ACC112 (cell line): ENCODE measurements around the gene CCDC181.

ENCODE experiments used
- H2AFZ ChIP-seq: fragments of 200-600 bp; sonication (generic); one replicate; pipeline ENCODE4 v1.6.0; 2017; ENCODE audit warnings: antibody characterized with exemption, low read length; ENCODE audit not compliant: unreplicated experiment
- H3K27ac ChIP-seq: fragments of 200-600 bp; sonication (generic); 2 replicates; pipeline ENCODE4 v1.5.1; 2014; ENCODE audit warnings: low read depth, mild to moderate bottlenecking, antibody characterized with exemption, low read length, moderate library complexity
- H3K27me3 ChIP-seq: fragments of 200-600 bp; sonication (generic); 2 replicates; pipeline ENCODE4 v1.6.1; 2014; ENCODE audit warnings: mild to moderate bottlenecking, antibody characterized with exemption, low read length, moderate library complexity, mixed read lengths; ENCODE audit not compliant: insufficient read depth
- H3K36me3 ChIP-seq: fragments of 200-600 bp; sonication (generic); 2 replicates; pipeline ENCODE4 v1.6.1; 2016; ENCODE audit warnings: mild to moderate bottlenecking, antibody characterized with exemption, low read length, moderate library complexity, mixed read lengths; ENCODE audit not compliant: insufficient read depth
- H3K4me1 ChIP-seq: fragments of 200-600 bp; sonication (generic); one replicate; pipeline ENCODE4 v1.6.1; 2016; ENCODE audit warnings: low read length, mixed read lengths; ENCODE audit not compliant: insufficient read depth, unreplicated experiment, control insufficient read depth
- H3K4me3 ChIP-seq: fragments of 200-600 bp; sonication (generic); 2 replicates; pipeline ENCODE4 v1.5.1; 2014; ENCODE audit warnings: mild to moderate bottlenecking, low read depth, low read length
- H3K79me2 ChIP-seq: fragments of 200-600 bp; sonication (generic); one replicate; pipeline ENCODE4 v1.6.0; 2016; ENCODE audit warnings: low read length; ENCODE audit not compliant: control insufficient read depth, unreplicated experiment, insufficient read depth

CCDC181 gene

DNA sequence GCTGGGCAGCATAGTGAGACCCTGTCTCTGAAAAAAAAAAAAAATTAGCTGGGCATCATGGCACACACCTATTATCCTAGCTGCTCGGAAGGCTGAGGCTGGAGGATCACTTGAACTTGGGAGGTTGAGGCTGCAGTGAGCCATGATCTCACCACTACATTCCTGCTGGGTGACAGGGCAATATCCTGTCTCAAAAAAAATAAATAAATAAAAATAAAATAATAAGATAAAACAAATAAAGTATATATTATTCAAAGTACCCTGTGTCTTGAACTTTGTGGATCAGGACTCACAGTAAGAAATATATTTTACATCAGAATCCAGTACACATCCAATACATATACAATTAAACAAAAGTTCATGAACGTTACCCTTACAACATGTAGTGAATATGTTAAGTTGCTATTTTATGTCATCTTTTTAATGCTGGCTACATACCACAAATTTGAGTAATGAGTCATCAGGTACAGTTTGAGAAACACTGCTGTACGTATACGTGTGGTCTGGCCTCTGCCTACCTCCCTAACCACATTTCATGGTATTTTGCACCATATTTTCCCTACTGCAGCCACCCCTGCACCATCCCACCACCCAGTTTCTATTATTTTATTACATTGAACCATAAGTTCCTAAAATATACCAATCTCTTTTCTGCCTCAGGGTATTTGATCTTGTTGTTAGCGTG, 64.1 kb downstream of the CCDC181 start:
- Histone ChIP-seq H3K36me3 (peaks cover 12% of the 10 kb centered on the region; the same call in 1 of the 2 replicates), H2AFZ (no peak overlapping the region), H3K4me3 (peak overlapping the region; percentile 26; the same call in 1 of the 2 replicates), H3K4me1 (peaks cover 43% of the 10 kb centered on the region), H3K27me3 (no peaks in the 10 kb centered on the region), H3K27ac (peak overlapping the region; percentile 86), H3K79me2 (peaks cover 35% of the 10 kb centered on the region)

DNA sequence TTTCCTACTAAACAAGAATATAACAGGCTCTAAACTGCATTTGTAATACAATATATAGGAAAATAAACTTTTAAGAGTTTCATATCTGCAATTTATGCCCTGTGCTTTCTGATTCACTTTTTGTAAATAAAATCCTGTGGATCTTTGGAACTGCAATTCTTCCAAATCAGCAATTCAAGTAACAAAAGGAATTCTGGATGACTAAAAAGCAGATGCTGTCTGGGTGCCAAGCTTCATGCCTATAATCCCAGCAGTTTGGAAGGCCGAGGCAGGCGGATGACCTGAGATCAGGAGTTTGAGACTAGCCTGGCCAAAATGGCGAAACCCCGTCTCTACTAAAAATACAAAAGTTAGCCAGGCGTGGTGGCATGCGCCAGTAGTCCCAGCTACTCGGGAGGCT, 66.0 kb downstream of the CCDC181 start:
- no peak overlapping the region for H3K4me3 ChIP-seq
- H3K27ac ChIP-seq: 0 out of 2 replicates have a peak overlapping the region, but pooled peaks have one; percentile 3
- H3K79me2 ChIP-seq: peaks cover 28% of the 10 kb centered on the region
- H3K4me1 ChIP-seq: peaks cover 36% of the 10 kb centered on the region
- H3K27me3 ChIP-seq: no peaks in the 10 kb centered on the region
- peaks cover 12% of the 10 kb centered on the region; the same call in 1 of the 2 replicates for H3K36me3 ChIP-seq
- no peak overlapping the region for H2AFZ ChIP-seq

DNA sequence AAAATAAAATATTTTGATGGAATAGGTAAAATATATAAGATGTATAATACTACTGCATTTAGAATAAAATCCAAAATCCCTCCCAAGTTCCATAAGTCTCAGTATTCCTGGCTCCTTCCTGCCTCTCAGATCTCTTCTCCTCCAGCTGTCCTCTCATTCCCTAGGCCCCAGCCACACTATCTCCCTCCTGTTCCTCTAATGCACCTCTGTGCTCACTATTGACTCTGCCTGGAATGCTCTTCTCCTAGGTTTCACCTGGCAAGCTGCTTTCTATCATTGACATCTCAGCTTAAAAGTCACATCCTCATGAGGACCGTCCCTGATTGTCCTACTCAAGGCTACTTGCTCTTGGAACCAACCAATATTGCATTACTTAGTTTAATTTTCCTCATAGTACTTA, 66.9 kb downstream of the CCDC181 start:
- H3K27ac ChIP-seq: no peak overlapping the region
- peaks cover 23% of the 10 kb centered on the region for H3K79me2 ChIP-seq
- peaks cover 28% of the 10 kb centered on the region for H3K4me1 ChIP-seq
- H3K4me3 ChIP-seq: no peak overlapping the region
- peaks cover 11% of the 10 kb centered on the region; the same call in 1 of the 2 replicates for H3K36me3 ChIP-seq
- H2AFZ ChIP-seq: no peak overlapping the region
- no peaks in the 10 kb centered on the region for H3K27me3 ChIP-seq

DNA sequence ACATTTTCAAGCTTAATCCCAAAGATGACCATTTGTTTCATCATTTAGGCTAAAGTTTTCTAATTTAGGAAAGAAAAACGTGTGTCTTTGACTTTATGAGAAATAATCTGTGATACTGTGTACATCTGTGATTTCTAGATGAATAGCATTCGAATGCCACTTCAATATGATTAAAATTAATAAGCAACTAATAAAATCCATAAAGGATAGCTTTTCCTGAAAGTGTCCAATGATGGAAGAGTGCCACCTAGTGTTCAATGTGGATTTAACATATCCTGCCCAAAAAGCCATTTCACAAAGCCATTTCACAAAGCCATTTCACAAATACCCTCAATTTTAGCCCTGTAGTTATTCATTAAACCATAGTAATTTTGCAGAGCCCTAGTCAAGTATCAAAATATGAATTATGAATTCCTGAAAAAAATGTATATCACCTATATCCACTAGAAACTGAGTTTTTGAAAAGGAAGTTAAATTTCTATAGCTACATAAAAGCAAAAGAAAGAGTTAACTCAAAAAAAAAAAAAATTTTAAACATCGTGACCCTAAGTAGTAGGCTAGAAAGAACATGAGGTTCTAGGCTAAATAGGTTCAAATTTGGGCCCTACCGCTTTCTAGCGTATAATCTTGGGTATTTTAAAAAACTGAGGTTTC, 78.8 kb downstream of the CCDC181 start:
- Histone ChIP-seq H2AFZ (no peak overlapping the region), H3K27ac (no peak overlapping the region), H3K36me3 (no peaks in the 10 kb centered on the region), H3K4me1 (peaks cover 6% of the 10 kb centered on the region), H3K79me2 (peaks cover 15% of the 10 kb centered on the region), H3K27me3 (no peaks in the 10 kb centered on the region), H3K4me3 (no peak overlapping the region)

DNA sequence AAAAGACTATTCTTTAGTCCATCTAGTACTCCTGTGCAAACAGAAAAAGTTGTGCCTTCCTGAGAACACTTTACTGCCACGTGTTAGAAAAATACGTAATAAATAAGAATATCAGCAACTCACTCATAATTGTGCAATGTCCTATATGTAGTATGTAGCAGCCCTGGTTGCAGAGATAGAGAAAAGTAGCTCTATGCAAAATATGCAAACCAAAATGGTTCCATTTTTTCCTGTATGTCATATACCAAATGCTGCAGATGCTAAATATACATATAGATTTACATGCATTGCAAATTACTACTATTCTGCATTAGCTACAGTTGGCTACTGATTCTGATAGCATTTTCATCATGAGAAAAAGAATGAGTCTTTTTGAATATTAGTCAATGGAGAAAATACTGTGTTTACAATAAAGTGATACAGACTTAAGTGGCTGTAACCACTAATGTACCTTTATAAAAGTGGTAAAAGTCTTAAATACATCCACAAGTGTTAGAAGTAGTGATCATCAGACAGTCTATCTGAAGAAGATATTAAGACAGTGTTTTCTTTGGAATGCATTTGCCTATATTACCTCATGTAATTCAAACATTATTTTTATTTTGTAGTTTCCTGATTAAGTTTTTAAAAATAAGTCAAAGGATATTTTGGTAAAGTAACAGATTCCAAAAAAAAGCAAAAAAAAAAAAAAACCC, 79.4 kb downstream of the CCDC181 start:
- H3K4me3 ChIP-seq: no peak overlapping the region
- no peaks in the 10 kb centered on the region for H3K27me3 ChIP-seq
- no peaks in the 10 kb centered on the region for H3K36me3 ChIP-seq
- H3K27ac ChIP-seq: no peak overlapping the region
- H3K79me2 ChIP-seq: peaks cover 12% of the 10 kb centered on the region
- H2AFZ ChIP-seq: no peak overlapping the region
- peaks cover 6% of the 10 kb centered on the region for H3K4me1 ChIP-seq

DNA sequence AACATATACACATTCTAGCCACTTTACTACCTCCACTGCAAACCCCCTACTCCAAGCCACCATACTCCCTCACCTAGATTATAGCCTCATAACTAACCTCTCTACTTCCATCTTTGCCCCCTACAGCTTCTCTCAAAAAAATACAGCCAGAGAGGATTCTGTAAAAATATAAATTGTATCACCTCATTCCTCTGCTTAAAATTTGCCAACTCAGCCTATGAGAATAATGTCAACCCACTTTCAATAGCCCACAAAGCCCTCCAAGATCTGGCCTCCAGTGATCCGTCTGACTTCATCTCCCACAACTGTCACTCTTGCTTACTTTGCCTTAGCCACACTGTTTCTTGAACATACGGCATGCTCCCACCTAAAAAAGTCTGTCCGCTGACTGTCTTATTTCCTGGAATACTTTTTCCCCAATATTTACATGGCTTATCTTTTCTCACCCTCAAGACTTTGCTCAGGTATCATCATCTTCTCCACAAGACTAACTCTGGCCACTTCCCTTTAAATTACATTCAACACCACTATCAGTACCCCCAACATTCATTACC, 81.2 kb downstream of the CCDC181 start:
- H3K27ac ChIP-seq: no peak overlapping the region
- no peaks in the 10 kb centered on the region for H3K36me3 ChIP-seq
- H2AFZ ChIP-seq: no peak overlapping the region

DNA sequence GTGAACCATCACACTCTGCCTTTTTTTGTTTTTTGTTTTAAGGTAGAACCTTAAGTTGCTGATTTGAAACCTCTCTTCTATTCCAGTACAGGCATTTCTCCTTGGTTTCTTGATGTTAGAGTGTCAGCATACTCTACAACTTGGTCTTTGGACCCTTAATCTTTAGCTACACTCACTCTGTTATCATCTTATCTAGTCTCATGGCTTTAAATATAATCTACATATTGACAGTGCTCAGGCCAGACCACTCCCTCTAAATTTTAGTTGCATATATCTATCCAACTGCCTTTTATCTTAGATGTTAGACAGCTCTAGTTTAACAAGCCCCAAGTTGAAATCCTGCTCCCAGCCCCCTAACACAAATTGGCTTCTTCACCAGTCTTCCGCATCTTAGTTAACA, 81.8 kb downstream of the CCDC181 start:
- Histone ChIP-seq H3K27me3 (no peaks in the 10 kb centered on the region), H3K4me1 (peaks cover 6% of the 10 kb centered on the region), H3K36me3 (no peaks in the 10 kb centered on the region), H3K79me2 (peaks cover 9% of the 10 kb centered on the region), H3K4me3 (no peak overlapping the region), H3K27ac (no peak overlapping the region), H2AFZ (no peak overlapping the region)

More for the DNA sequence above, 81.2 kb downstream of the CCDC181 start:
- Histone ChIP-seq H3K79me2 (peaks cover 12% of the 10 kb centered on the region), H3K4me3 (no peak overlapping the region), H3K27me3 (no peaks in the 10 kb centered on the region), H3K4me1 (peaks cover 6% of the 10 kb centered on the region)
